ENCODE results near the gene NEDD9. TPM values are rescaled to one million over a fixed set of nuclear protein-coding genes. Genes with fewer than 3 reads are reported as not detected.

Gene NEDD9
- total RNA-seq = 14.1 and 15.7 TPM in 2 replicates
- long read RNA-seq, full-length matches to known transcripts = 7 of 15 reads
- long read RNA-seq, partial matches to known transcripts = 7 of 15 reads
- long read RNA-seq, other reads (novel, unspliced or antisense) = 1 of 15 reads

GRCh38 chr6:11232193-11232769, at the start of gene NEDD9:
TSS of gene NEDD9 (minus strand) at chr6:11232668. CDS start at chr6:11232515, 153 bp downstream.
- Mint-ChIP-seq H3K9me3 (no peaks in the 10 kb centered on the region), H3K27me3 (ENCODE audit: low read depth) (no peaks in the 10 kb centered on the region), H3K27ac (ENCODE audit: unreplicated experiment) (peak within 1 kb of the TSS; percentile 100), H3K4me1 (peaks cover 86% of the 10 kb centered on the region), H3K4me3 (peak within 1 kb of the TSS; percentile 96), H3K36me3 (ENCODE audit: low read depth) (peaks cover 4% of the 10 kb centered on the region)
- DNase-seq (ENCODE audit: low read depth, low spot score) = peak; percentile 80
- no peak for TF ChIP-seq CTCF (conservative IDR thresholded peaks at IDR 0.05)

GRCh38 chr6:11282245-11282644, 49.8 kb upstream of the NEDD9 start:
- DNase-seq (ENCODE audit: low read depth, low spot score) = no peak
- no peaks in the 10 kb centered on the region for H3K27me3 Mint-ChIP-seq (ENCODE audit: low read depth)
- H3K27ac Mint-ChIP-seq (ENCODE audit: unreplicated experiment) = no peak overlapping the region
- H3K36me3 Mint-ChIP-seq (ENCODE audit: low read depth) = no peaks in the 10 kb centered on the region
- H3K9me3 Mint-ChIP-seq = peaks cover 3% of the 10 kb centered on the region
- peaks cover 23% of the 10 kb centered on the region for H3K4me1 Mint-ChIP-seq
- no peak overlapping the region for H3K4me3 Mint-ChIP-seq
- TF ChIP-seq CTCF (conservative IDR thresholded peaks at IDR 0.05) = no peak

- Mint-ChIP-seq H3K4me1 (peaks cover 32% of the 10 kb centered on the region), H3K36me3 (ENCODE audit: low read depth) (no peaks in the 10 kb centered on the region), H3K4me3 (no peak overlapping the region), H3K27ac (ENCODE audit: unreplicated experiment) (no peak overlapping the region), H3K9me3 (no peaks in the 10 kb centered on the region), H3K27me3 (ENCODE audit: low read depth) (no peaks in the 10 kb centered on the region)
- TF ChIP-seq CTCF (conservative IDR thresholded peaks at IDR 0.05) = no peak
- DNase-seq (ENCODE audit: low read depth, low spot score) = no peak
Observed at GRCh38 chr6:11280394-11280793, 47.9 kb upstream of the NEDD9 start.

- H3K4me3 Mint-ChIP-seq = no peak overlapping the region
- DNase-seq (ENCODE audit: low read depth, low spot score) = no peak
- no peak overlapping the region for H3K27ac Mint-ChIP-seq (ENCODE audit: unreplicated experiment)
- no peaks in the 10 kb centered on the region for H3K36me3 Mint-ChIP-seq (ENCODE audit: low read depth)
- no peaks in the 10 kb centered on the region for H3K27me3 Mint-ChIP-seq (ENCODE audit: low read depth)
- no peaks in the 10 kb centered on the region for H3K9me3 Mint-ChIP-seq
- TF ChIP-seq CTCF (conservative IDR thresholded peaks at IDR 0.05) = no peak
- peaks cover 32% of the 10 kb centered on the region for H3K4me1 Mint-ChIP-seq
Observed at GRCh38 chr6:11279284-11279689, 46.8 kb upstream of the NEDD9 start.

- Mint-ChIP-seq H3K36me3 (ENCODE audit: low read depth) (no peaks in the 10 kb centered on the region), H3K4me3 (no peak overlapping the region), H3K27ac (ENCODE audit: unreplicated experiment) (peak overlapping the region; percentile 85), H3K27me3 (ENCODE audit: low read depth) (no peaks in the 10 kb centered on the region), H3K9me3 (no peaks in the 10 kb centered on the region), H3K4me1 (peaks cover 32% of the 10 kb centered on the region)
- no peak for DNase-seq (ENCODE audit: low read depth, low spot score)
- TF ChIP-seq CTCF (conservative IDR thresholded peaks at IDR 0.05) = no peak
Observed at GRCh38 chr6:11278207-11278559, 45.7 kb upstream of the NEDD9 start.

All from neural crest cell (in vitro differentiated cells).